Gastrocnemius medialis (tissue), 4 donors: ENCODE data around the gene MAL. TPM values are rescaled to one million over a fixed set of nuclear protein-coding genes. Genes with fewer than 3 reads are reported as not detected.

Experiments used
- ATAC-seq, 2 donors: fragments of 150-250 bp; one replicate each; pipeline ENCODE4 v1.9.1; 2016
- DNase-seq, 2 donors: peaks; one replicate each; pipeline ENCODE4 v3.0.0-alpha.2; 2019
- H3K27ac ChIP-seq, 4 donors: fragments of 200-600 bp; sonication (generic); 1 replicate in 1 of 4; 2 replicates in 3 of 4; pipeline ENCODE4 v1.5.1; 2016 to 2018; ENCODE audit warnings: mild to moderate bottlenecking in 2 of 4, moderate library complexity in 1 of 4
- H3K27me3 ChIP-seq, 3 donors: fragments of 200-600 bp; sonication (generic) in 2 of 3; 1 replicate in 1 of 3; 2 replicates in 2 of 3; pipeline versions ENCODE4 v1.5.1 to v1.6.0; 2016 to 2019; ENCODE audit warnings: mild to moderate bottlenecking in 1 of 3, moderate library complexity in 1 of 3
- H3K36me3 ChIP-seq, 2 donors: fragments of 200-600 bp; sonication (generic) in 1 of 2; one replicate each; pipeline ENCODE4 v1.5.1; 2017 to 2018
- H3K4me1 ChIP-seq, 2 donors: fragments of 200-600 bp; sonication (generic) in 1 of 2; one replicate each; pipeline ENCODE4 v1.5.1; 2016 to 2017; ENCODE audit warnings: mild to moderate bottlenecking in 2 of 2
- H3K4me3 ChIP-seq, 4 donors: fragments of 200-600 bp; sonication (generic) in 3 of 4; 1 replicate in 1 of 4; 2 replicates in 3 of 4; pipeline ENCODE4 v1.5.1; 2016 to 2019; ENCODE audit warnings: mild to moderate bottlenecking in 2 of 4
- H3K9me3 ChIP-seq, 3 donors: fragments of 200-600 bp; sonication (generic) in 2 of 3; 1 replicate in 1 of 3; 2 replicates in 2 of 3; pipeline ENCODE4 v1.5.1; 2016 to 2019
- CTCF ChIP-seq, 5 experiments: fragments of 450-650 bp in 3 of 5; fragments of 200-600 bp in 2 of 5; sonication (generic) in 2 of 5; IDR thresholded peaks in 4 of 5; conservative IDR thresholded peaks in 1 of 5; 1 replicate in 4 of 5; 2 replicates in 1 of 5; pipeline ENCODE4 v1.5.1; 2016 to 2019; ENCODE audit warnings: antibody characterized with exemption in 5 of 5, mild to moderate bottlenecking in 3 of 5, moderate library complexity in 3 of 5
- POLR2A ChIP-seq, 2 donors: fragments of 450-650 bp; IDR thresholded peaks; one replicate each; pipeline ENCODE4 v1.6.1; 2017; ENCODE audit warnings: antibody characterized with exemption in 2 of 2, mild to moderate bottlenecking in 2 of 2, moderate library complexity in 2 of 2
- in situ Hi-C, 4 donors: fragments of 200-750 bp; cut with MboI; loops; one replicate each; pipeline versions ENCODE4 v1.15.0 to v1.8.0; 2017; ENCODE audit warnings: low sequenced_read_pairs in 4 of 4
- intact Hi-C: fragments of 100-400 bp; cut with DNase I; formaldehyde crosslinking; loops from one replicate; pipeline ENCODE4 v1.15.1; 2023; ENCODE audit warnings: low total_unique reads
- total RNA-seq, 4 donors: library from RNA; depleted of rRNA; stranded (reverse); fragments of >200 nt; gene quantifications; one replicate each; pipeline versions ENCODE4 v1.1.0 to v1.2.3, GENCODE V29; 2016

The MAL gene
- total RNA-seq, 4 donors from 2014 or later = 0.64 to 2.4 (median 0.87) TPM; not detected in 1

- ATAC-seq (no peak), DNase-seq (no peak)
- in situ Hi-C loops (no loop called here), intact Hi-C loops (no loop called here)
- H3K9me3 ChIP-seq = no peaks in the 10 kb centered on the region
- TF ChIP-seq CTCF (IDR thresholded peaks at IDR 0.05 in 4 of 5, conservative IDR thresholded peaks at IDR 0.05 in 1 of 5) = no peak
- TF ChIP-seq POLR2A (IDR thresholded peaks at IDR 0.05) = no peak
- H3K4me3 ChIP-seq = no peak overlapping the region
- H3K27me3 ChIP-seq = no peaks in the 10 kb centered on the region
- H3K36me3 ChIP-seq = no peaks in the 10 kb centered on the region
- no peak overlapping the region for H3K27ac ChIP-seq
- no peaks in the 10 kb centered on the region for H3K4me1 ChIP-seq
These were observed 11.8 kb upstream of the MAL start for GRCh38 chr2:95013726-95014125.

GRCh38 chr2:95014126-95014708, 11.3 kb upstream of the MAL start:
- H3K27ac ChIP-seq = no peak overlapping the region
- no peak overlapping the region for H3K4me3 ChIP-seq
- no peak for TF ChIP-seq POLR2A (IDR thresholded peaks at IDR 0.05)
- TF ChIP-seq CTCF (IDR thresholded peaks at IDR 0.05 in 4 of 5, conservative IDR thresholded peaks at IDR 0.05 in 1 of 5) = no peak
- intact Hi-C loops (no loop called here), in situ Hi-C loops (no loop called here)
- no peaks in the 10 kb centered on the region for H3K4me1 ChIP-seq
- no peaks in the 10 kb centered on the region for H3K27me3 ChIP-seq
- no peaks in the 10 kb centered on the region for H3K36me3 ChIP-seq
- H3K9me3 ChIP-seq = no peaks in the 10 kb centered on the region
- no peak for DNase-seq
- no peak for ATAC-seq

- no peak for DNase-seq
- H3K9me3 ChIP-seq = no peaks in the 10 kb centered on the region
- H3K27ac ChIP-seq = no peak overlapping the region
- intact Hi-C loops = no loop called here
- TF ChIP-seq POLR2A (IDR thresholded peaks at IDR 0.05) (no peak), CTCF (IDR thresholded peaks at IDR 0.05 in 4 of 5, conservative IDR thresholded peaks at IDR 0.05 in 1 of 5) (no peak)
- in situ Hi-C loops = no loop called here
- no peaks in the 10 kb centered on the region for H3K36me3 ChIP-seq
- H3K4me1 ChIP-seq = no peaks in the 10 kb centered on the region
- H3K4me3 ChIP-seq = no peak overlapping the region
- no peak for ATAC-seq
- no peaks in the 10 kb centered on the region for H3K27me3 ChIP-seq
These were observed 10.1 kb upstream of the MAL start for GRCh38 chr2:95015261-95015912.

- H3K9me3 ChIP-seq = no peaks in the 10 kb centered on the region
- no peak overlapping the region for H3K27ac ChIP-seq
- DNase-seq (no peak), ATAC-seq (no peak)
- no peaks in the 10 kb centered on the region for H3K27me3 ChIP-seq
- no peaks in the 10 kb centered on the region for H3K4me1 ChIP-seq
- no peak overlapping the region for H3K4me3 ChIP-seq
- no peaks in the 10 kb centered on the region for H3K36me3 ChIP-seq
- no peak for TF ChIP-seq CTCF (IDR thresholded peaks at IDR 0.05 in 4 of 5, conservative IDR thresholded peaks at IDR 0.05 in 1 of 5)
- TF ChIP-seq POLR2A (IDR thresholded peaks at IDR 0.05) = no peak
- in situ Hi-C loops (no loop called here), intact Hi-C loops (no loop called here)
These were observed 8.9 kb upstream of the MAL start for GRCh38 chr2:95016616-95017015.
